ENCODE results near the gene ARV1.
"Not testable (repeated sequence)": the region's sequence is repeated elsewhere in the genome, so short reads cannot be mapped to it uniquely, and the experiment has no call there.

DNA sequence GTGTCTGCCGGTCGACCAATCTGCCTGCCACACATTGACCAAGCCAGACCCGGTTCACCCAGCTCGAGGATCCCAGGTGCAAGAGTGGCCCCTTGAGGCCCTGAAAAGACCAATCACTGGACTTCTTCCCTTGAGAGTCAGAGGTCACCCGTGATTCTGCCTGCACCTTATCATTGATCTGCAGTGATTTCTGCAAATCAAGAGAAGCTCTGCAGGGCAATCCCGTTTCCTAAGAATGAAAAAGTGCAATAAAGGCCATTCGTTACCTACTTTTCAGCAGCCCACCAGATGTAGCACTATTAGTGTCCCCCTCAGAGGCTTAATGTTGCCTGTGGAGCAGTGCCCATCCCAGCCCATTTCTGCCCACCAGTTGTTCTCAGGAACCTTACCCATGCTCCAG, 43.6 kb downstream of the ARV1 start:
- not testable (repeated sequence) for TF ChIP-seq CBFB (IDR thresholded peaks at IDR 0.05; ENCODE audit: low read depth); EZH2 (IDR thresholded peaks at IDR 0.05; ENCODE audit: borderline replicate concordance, control insufficient read depth, low read depth, low read length); ATF7 (IDR thresholded peaks at IDR 0.05; ENCODE audit: low read depth); ZBTB11 (CRISPR knock-in tag; IDR thresholded peaks at IDR 0.05); MXI1 (IDR thresholded peaks at IDR 0.05; ENCODE audit: low read depth, low read length); ETV6 (conservative IDR thresholded peaks at IDR 0.05 in 1 of 2, IDR thresholded peaks at IDR 0.05 in 1 of 2; ENCODE audit: borderline replicate concordance in 1 of 2, low read depth in 1 of 2); NBN (IDR thresholded peaks at IDR 0.05); TARDBP (IDR thresholded peaks at IDR 0.05; ENCODE audit: borderline replicate concordance); NFXL1 (IDR thresholded peaks at IDR 0.05; ENCODE audit: borderline replicate concordance); POLR2AphosphoS5 (IDR thresholded peaks at IDR 0.05; ENCODE audit: low read length); RAD21 (IDR thresholded peaks at IDR 0.05; ENCODE audit: insufficient read depth, low read depth, low read length); HCFC1 (IDR thresholded peaks at IDR 0.05; ENCODE audit: low read length); CTCF (IDR thresholded peaks at IDR 0.05 in 2 of 3, conservative IDR thresholded peaks at IDR 0.05 in 1 of 3; ENCODE audit: control insufficient read depth in 2 of 3, extremely low read depth in 1 of 3, insufficient read depth in 1 of 3, low read depth in 3 of 3, low read length in 3 of 3)
- TF ChIP-seq, protein P1, sequence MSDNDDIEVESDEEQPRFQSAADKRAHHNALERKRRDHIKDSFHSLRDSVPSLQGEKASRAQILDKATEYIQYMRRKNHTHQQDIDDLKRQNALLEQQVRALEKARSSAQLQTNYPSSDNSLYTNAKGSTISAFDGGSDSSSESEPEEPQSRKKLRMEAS (IDR thresholded peaks at IDR 0.05; ENCODE audit: low read depth, low read length), result not testable (repeated sequence)
